ENCODE results near the gene POLR1G. TPM values are rescaled to one million over a fixed set of nuclear protein-coding genes. Genes with fewer than 3 reads are reported as not detected.

Gene POLR1G
- total and polyA plus RNA-seq, 9 of the 15 experiments (the other 6 are each of a cell fraction or from before 2014, with no cell fraction given): 3.0 to 50.1 (median 27.4) TPM

- TF ChIP-seq RFX7 (CRISPR knock-in tag; IDR thresholded peaks at IDR 0.05) (no peak), CTCFL (IDR thresholded peaks at IDR 0.05; ENCODE audit: borderline replicate concordance, insufficient read depth, low read depth, low read length, poor library complexity, severe bottlenecking) (no peak), RBM25 (IDR thresholded peaks at IDR 0.05; ENCODE audit: low read depth, low read length, severe bottlenecking) (no peak), ZNF57 (CRISPR knock-in tag; IDR thresholded peaks at IDR 0.05) (no peak), FOXJ2 (tag; IDR thresholded peaks at IDR 0.05) (no peak), MAFK (IDR thresholded peaks at IDR 0.05; ENCODE audit: low read length) (peak; percentile 59), ARHGAP35 (IDR thresholded peaks at IDR 0.05; ENCODE audit: partially characterized antibody) (peak; percentile 42), NELFE (IDR thresholded peaks at IDR 0.05; ENCODE audit: insufficient read depth, insufficient read length) (no peak), HNRNPUL1 (IDR thresholded peaks at IDR 0.05; ENCODE audit: low read length) (no peak), ZNF318 (IDR thresholded peaks at IDR 0.05; ENCODE audit: borderline replicate concordance in 1 of 2, low read depth in 1 of 2) (peak in 1 of 2 experiments; percentile 70; a peak in 2 of 4 replicates), HMG20B (CRISPR knock-in tag; IDR thresholded peaks at IDR 0.05) (no peak), POLR2G (IDR thresholded peaks at IDR 0.05; ENCODE audit: low read depth, low read length) (no peak), SREBF2 (CRISPR knock-in tag; IDR thresholded peaks at IDR 0.05) (no peak), MCM3 (IDR thresholded peaks at IDR 0.05) (no peak), DDX20 (tag; IDR thresholded peaks at IDR 0.05; ENCODE audit: low read depth) (no peak), HOXB6 (CRISPR knock-in tag; IDR thresholded peaks at IDR 0.05; ENCODE audit: borderline replicate concordance) (no peak), HDAC2 (IDR thresholded peaks at IDR 0.05) (peak; percentile 92), HNRNPLL (IDR thresholded peaks at IDR 0.05; ENCODE audit: low read depth, low read length, poor library complexity, severe bottlenecking) (no peak), NFIX (CRISPR knock-in tag; IDR thresholded peaks at IDR 0.05; ENCODE audit: low read depth) (no peak), DACH1 (IDR thresholded peaks at IDR 0.05; ENCODE audit: partially characterized antibody) (peak; percentile 73)
These were observed 36.5 kb downstream of the POLR1G start (continued) for GRCh38 chr19:45442778-45443461.

Data from K562 (cell line).